Tibial nerve (tissue), 4 donors: ENCODE data around the gene NBAS.

ENCODE experiments used
- CTCF ChIP-seq, 5 experiments: fragments of 200-600 bp in 3 of 5; fragments of 450-650 bp in 2 of 5; sonication (generic) in 3 of 5; IDR thresholded peaks; one replicate each; pipeline ENCODE4 v1.5.1; 2016 to 2019; ENCODE audit warnings: antibody characterized with exemption in 5 of 5, mild to moderate bottlenecking in 3 of 5, moderate library complexity in 2 of 5
- EP300 ChIP-seq, 2 donors: sonication (generic); formaldehyde crosslinking; IDR thresholded peaks; one replicate each; pipeline ENCODE4 v1.6.1; 2017; ENCODE audit warnings: antibody characterized with exemption in 2 of 2, mild to moderate bottlenecking in 1 of 2
- POLR2A ChIP-seq, 2 donors: fragments of 450-650 bp; IDR thresholded peaks; one replicate each; pipeline ENCODE4 v1.6.1; 2017; ENCODE audit warnings: antibody characterized with exemption in 2 of 2, mild to moderate bottlenecking in 2 of 2, moderate library complexity in 2 of 2

GRCh38 chr2:15426606-15427005, 134.5 kb downstream of the NBAS start:
- TF ChIP-seq EP300 (IDR thresholded peaks at IDR 0.05) (no peak), CTCF (IDR thresholded peaks at IDR 0.05) (no peak), POLR2A (IDR thresholded peaks at IDR 0.05) (no peak)
